Putamen (tissue), 1 donor: Measurements from ENCODE around the gene MNX1.

Source experiments
- DNase-seq: peaks from one replicate; pipeline ENCODE4 v3.0.0-alpha.2; 2016; ENCODE audit warnings: low spot score

Gene MNX1

GRCh38 chr7:157010588-157011332 lies at the start of gene MNX1:
Gene MNX1, minus strand, starts transcription at chr7:157010663. Its CDS starts 313 bp downstream, at chr7:157010350.
- DNase-seq = no peak

GRCh38 chr7:157059534-157059933 lies 49.1 kb upstream of the MNX1 start:
- no peak for DNase-seq

GRCh38 chr7:157058701-157059100 lies 48.2 kb upstream of the MNX1 start:
- DNase-seq = no peak

GRCh38 chr7:157058068-157058467 lies 47.6 kb upstream of the MNX1 start:
- no peak for DNase-seq

- no peak for DNase-seq
Measured at GRCh38 chr7:157056957-157057902, 46.8 kb upstream of the MNX1 start.

GRCh38 chr7:157056246-157056645 lies 45.8 kb upstream of the MNX1 start:
- no peak for DNase-seq

- no peak for DNase-seq
Measured at GRCh38 chr7:157054927-157055326, 44.5 kb upstream of the MNX1 start.

GRCh38 chr7:157053118-157053517 lies 42.7 kb upstream of the MNX1 start:
- no peak for DNase-seq

GRCh38 chr7:157047148-157047547 lies 36.7 kb upstream of the MNX1 start:
- DNase-seq = no peak

GRCh38 chr7:157046681-157047080 lies 36.2 kb upstream of the MNX1 start:
- no peak for DNase-seq

- no peak for DNase-seq
Measured at GRCh38 chr7:157044943-157045660, 34.6 kb upstream of the MNX1 start.

GRCh38 chr7:157044147-157044687 lies 33.8 kb upstream of the MNX1 start:
- DNase-seq = no peak

- DNase-seq = no peak
Measured at GRCh38 chr7:157043745-157044144, 33.3 kb upstream of the MNX1 start.

GRCh38 chr7:157041514-157042277 lies 31.2 kb upstream of the MNX1 start:
- no peak for DNase-seq

GRCh38 chr7:157041004-157041403 lies 30.5 kb upstream of the MNX1 start:
- DNase-seq = no peak

- DNase-seq = no peak
Measured at GRCh38 chr7:157037635-157038034, 27.2 kb upstream of the MNX1 start.

- DNase-seq = no peak
Measured at GRCh38 chr7:157037028-157037427, 26.6 kb upstream of the MNX1 start.

- no peak for DNase-seq
Measured at GRCh38 chr7:157035979-157036378, 25.5 kb upstream of the MNX1 start.

- no peak for DNase-seq
Measured at GRCh38 chr7:157035302-157035701, 24.8 kb upstream of the MNX1 start.

- DNase-seq = no peak
Measured at GRCh38 chr7:157033483-157034473, 23.3 kb upstream of the MNX1 start.
